HG03457 (cell line): ENCODE data around the gene SRSF12.

Experiments used
- ATAC-seq: cut with Tn5 transposase; IDR thresholded peaks from one replicate; pipeline ENCODE4 v1.9.1; 2021; ENCODE audit warnings: moderate number of reproducible peaks; ENCODE audit not compliant: unreplicated experiment

SRSF12 gene

GRCh38 chr6:89117211-89118108 lies at the start of gene SRSF12:
SRSF12 (minus strand) TSS chr6:89118071; CDS start chr6:89117887, 184 bp downstream.
- ATAC-seq = no peak

GRCh38 chr6:89162047-89162371 lies 44.1 kb upstream of the SRSF12 start:
- no peak for ATAC-seq

- no peak for ATAC-seq
Observed at GRCh38 chr6:89161326-89162046, 43.6 kb upstream of the SRSF12 start.

- no peak for ATAC-seq
Observed at GRCh38 chr6:89160331-89161092, 42.6 kb upstream of the SRSF12 start.

GRCh38 chr6:89154131-89154530 lies 36.3 kb upstream of the SRSF12 start:
- no peak for ATAC-seq

- no peak for ATAC-seq
Observed at GRCh38 chr6:89148016-89148750, 30.3 kb upstream of the SRSF12 start.

GRCh38 chr6:89146718-89147700 lies 29.1 kb upstream of the SRSF12 start:
- ATAC-seq = peak; percentile 10

GRCh38 chr6:89145956-89146717 lies 28.3 kb upstream of the SRSF12 start, which contains the start of gene PM20D2:
PM20D2 (plus strand) TSS chr6:89146055; CDS start chr6:89146145, 90 bp downstream.
- peak; percentile 49 for ATAC-seq

- peak; percentile 46 for ATAC-seq
Observed at GRCh38 chr6:89145091-89145955, 27.5 kb upstream of the SRSF12 start.

- peak; percentile 28 for ATAC-seq
Observed at GRCh38 chr6:89144354-89144906, 26.6 kb upstream of the SRSF12 start.

GRCh38 chr6:89140347-89141156 lies 22.7 kb upstream of the SRSF12 start:
- no peak for ATAC-seq

GRCh38 chr6:89139509-89140346 lies 21.9 kb upstream of the SRSF12 start:
- ATAC-seq = no peak

GRCh38 chr6:89138173-89138572 lies 20.3 kb upstream of the SRSF12 start:
- ATAC-seq = no peak

GRCh38 chr6:89134723-89135122 lies 16.9 kb upstream of the SRSF12 start:
- ATAC-seq = no peak

- ATAC-seq = no peak
Observed at GRCh38 chr6:89133981-89134380, 16.1 kb upstream of the SRSF12 start.

- no peak for ATAC-seq
Observed at GRCh38 chr6:89132057-89132456, 14.2 kb upstream of the SRSF12 start.
